ENCODE measurements around the gene NDST3.

NDST3 gene

GRCh38 chr4:117996891-117997290 is 37.4 kb upstream of the NDST3 start:
- Histone ChIP-seq H3K27me3 (ENCODE audit: control insufficient read depth, low read length) (no peaks in the 10 kb centered on the region), H4K20me1 (ENCODE audit: control insufficient read depth, insufficient read depth, low read depth, low read length) (no peaks in the 10 kb centered on the region), H3K9me2 (replicated peaks; ENCODE audit: control insufficient read depth, low read length) (no peaks in the 10 kb centered on the region), H3K27ac (ENCODE audit: low read depth, low read length) (no peak overlapping the region), H3K4me3 (ENCODE audit: low read length) (no peak overlapping the region), H3K4me2 (ENCODE audit: low read length) (no peak overlapping the region), H3K36me3 (ENCODE audit: control insufficient read depth, low read length) (no peaks in the 10 kb centered on the region), H3K79me2 (ENCODE audit: control insufficient read depth, low read length) (no peaks in the 10 kb centered on the region), H3F3A (ENCODE audit: control insufficient read depth, insufficient read depth) (no peaks in the 10 kb centered on the region), H3K4me1 (ENCODE audit: control insufficient read depth, low read length) (no peaks in the 10 kb centered on the region), H3K9me3 (ENCODE audit: control insufficient read depth, insufficient read depth, low read length) (no peaks in the 10 kb centered on the region)
- TF ChIP-seq EZH2phosphoT487 (IDR thresholded peaks at IDR 0.05; ENCODE audit: borderline replicate concordance, low read length), result no peak
- TF ChIP-seq, protein P1, sequence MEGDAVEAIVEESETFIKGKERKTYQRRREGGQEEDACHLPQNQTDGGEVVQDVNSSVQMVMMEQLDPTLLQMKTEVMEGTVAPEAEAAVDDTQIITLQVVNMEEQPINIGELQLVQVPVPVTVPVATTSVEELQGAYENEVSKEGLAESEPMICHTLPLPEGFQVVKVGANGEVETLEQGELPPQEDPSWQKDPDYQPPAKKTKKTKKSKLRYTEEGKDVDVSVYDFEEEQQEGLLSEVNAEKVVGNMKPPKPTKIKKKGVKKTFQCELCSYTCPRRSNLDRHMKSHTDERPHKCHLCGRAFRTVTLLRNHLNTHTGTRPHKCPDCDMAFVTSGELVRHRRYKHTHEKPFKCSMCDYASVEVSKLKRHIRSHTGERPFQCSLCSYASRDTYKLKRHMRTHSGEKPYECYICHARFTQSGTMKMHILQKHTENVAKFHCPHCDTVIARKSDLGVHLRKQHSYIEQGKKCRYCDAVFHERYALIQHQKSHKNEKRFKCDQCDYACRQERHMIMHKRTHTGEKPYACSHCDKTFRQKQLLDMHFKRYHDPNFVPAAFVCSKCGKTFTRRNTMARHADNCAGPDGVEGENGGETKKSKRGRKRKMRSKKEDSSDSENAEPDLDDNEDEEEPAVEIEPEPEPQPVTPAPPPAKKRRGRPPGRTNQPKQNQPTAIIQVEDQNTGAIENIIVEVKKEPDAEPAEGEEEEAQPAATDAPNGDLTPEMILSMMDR (IDR thresholded peaks at IDR 0.05; ENCODE audit: low read depth, low read length, poor library complexity, severe bottlenecking), result no peak

DNA sequence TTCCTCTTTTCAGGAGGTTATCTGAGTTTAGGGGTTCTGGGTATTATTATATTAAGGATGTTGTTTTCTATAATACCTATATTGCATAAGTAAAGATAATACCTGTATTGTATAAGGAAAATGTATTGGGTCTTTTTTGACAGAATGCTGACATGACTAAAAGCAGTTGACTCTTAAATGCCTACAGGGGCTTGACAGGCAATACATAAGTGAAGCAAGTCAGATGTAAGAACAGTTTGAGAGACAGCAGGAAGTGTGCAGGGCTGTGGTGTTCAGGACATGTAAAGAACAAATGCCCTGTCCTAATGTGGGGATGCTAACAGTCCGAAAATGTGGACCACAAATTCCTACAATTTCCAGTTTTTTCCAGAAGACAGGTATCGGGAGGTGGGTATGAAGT is 30.2 kb upstream of the NDST3 start:
- Histone ChIP-seq H3K4me3 (ENCODE audit: low read length) (no peak overlapping the region), H3K27ac (ENCODE audit: low read depth, low read length) (no peak overlapping the region), H3K36me3 (ENCODE audit: control insufficient read depth, low read length) (no peaks in the 10 kb centered on the region), H3K27me3 (ENCODE audit: control insufficient read depth, low read length) (no peaks in the 10 kb centered on the region), H3K79me2 (ENCODE audit: control insufficient read depth, low read length) (no peaks in the 10 kb centered on the region), H3K4me1 (ENCODE audit: control insufficient read depth, low read length) (no peaks in the 10 kb centered on the region), H4K20me1 (ENCODE audit: control insufficient read depth, insufficient read depth, low read depth, low read length) (no peaks in the 10 kb centered on the region), H3K9me3 (ENCODE audit: control insufficient read depth, insufficient read depth, low read length) (no peaks in the 10 kb centered on the region), H3K4me2 (ENCODE audit: low read length) (no peak overlapping the region), H3K9me2 (replicated peaks; ENCODE audit: control insufficient read depth, low read length) (no peaks in the 10 kb centered on the region), H3F3A (ENCODE audit: control insufficient read depth, insufficient read depth) (no peaks in the 10 kb centered on the region)
- TF ChIP-seq, protein P1 (IDR thresholded peaks at IDR 0.05; ENCODE audit: low read depth, low read length, poor library complexity, severe bottlenecking), result no peak
- TF ChIP-seq EZH2phosphoT487 (IDR thresholded peaks at IDR 0.05; ENCODE audit: borderline replicate concordance, low read length), result no peak

- Histone ChIP-seq H3K9me2 (replicated peaks; ENCODE audit: control insufficient read depth, low read length) (no peaks in the 10 kb centered on the region), H3K9me3 (ENCODE audit: control insufficient read depth, insufficient read depth, low read length) (no peaks in the 10 kb centered on the region), H3K27me3 (ENCODE audit: control insufficient read depth, low read length) (no peaks in the 10 kb centered on the region), H3K4me3 (ENCODE audit: low read length) (no peak overlapping the region), H3K36me3 (ENCODE audit: control insufficient read depth, low read length) (no peaks in the 10 kb centered on the region), H4K20me1 (ENCODE audit: control insufficient read depth, insufficient read depth, low read depth, low read length) (no peaks in the 10 kb centered on the region), H3K27ac (ENCODE audit: low read depth, low read length) (no peak overlapping the region), H3F3A (ENCODE audit: control insufficient read depth, insufficient read depth) (no peaks in the 10 kb centered on the region), H3K79me2 (ENCODE audit: control insufficient read depth, low read length) (no peaks in the 10 kb centered on the region), H3K4me1 (ENCODE audit: control insufficient read depth, low read length) (no peaks in the 10 kb centered on the region), H3K4me2 (ENCODE audit: low read length) (no peak overlapping the region)
- TF ChIP-seq, protein P1 (IDR thresholded peaks at IDR 0.05; ENCODE audit: low read depth, low read length, poor library complexity, severe bottlenecking), result no peak
- TF ChIP-seq EZH2phosphoT487 (IDR thresholded peaks at IDR 0.05; ENCODE audit: borderline replicate concordance, low read length), result no peak
Measured at GRCh38 chr4:118005883-118006282, 28.4 kb upstream of the NDST3 start.

DNA sequence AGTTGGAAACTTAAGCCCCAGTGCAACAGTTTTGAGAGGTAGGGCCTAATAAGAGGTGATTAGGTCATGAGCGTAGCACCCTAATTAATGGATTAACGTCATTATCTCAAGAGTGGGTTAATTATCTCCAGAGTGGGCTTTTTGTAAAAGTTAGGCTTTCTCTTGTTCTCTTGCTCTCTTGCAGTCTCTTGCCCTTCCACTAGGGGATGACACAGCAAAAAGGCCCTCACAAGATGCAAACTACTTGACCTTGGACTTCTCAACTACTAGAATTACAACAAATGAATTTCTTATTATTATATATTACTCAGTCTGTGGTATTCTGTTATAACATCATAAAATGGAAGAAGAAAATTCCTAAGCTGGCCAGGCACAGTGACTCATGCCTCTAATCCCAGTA is 22.1 kb upstream of the NDST3 start:
- H3K9me2 ChIP-seq (replicated peaks; ENCODE audit: control insufficient read depth, low read length), result no peaks in the 10 kb centered on the region
- H3F3A ChIP-seq (ENCODE audit: control insufficient read depth, insufficient read depth), result no peaks in the 10 kb centered on the region
- no peaks in the 10 kb centered on the region for H3K4me1 ChIP-seq (ENCODE audit: control insufficient read depth, low read length)
- H3K79me2 ChIP-seq (ENCODE audit: control insufficient read depth, low read length), result no peaks in the 10 kb centered on the region
- H4K20me1 ChIP-seq (ENCODE audit: control insufficient read depth, insufficient read depth, low read depth, low read length), result no peaks in the 10 kb centered on the region
- H3K36me3 ChIP-seq (ENCODE audit: control insufficient read depth, low read length), result no peaks in the 10 kb centered on the region
- no peaks in the 10 kb centered on the region for H3K27me3 ChIP-seq (ENCODE audit: control insufficient read depth, low read length)
- TF ChIP-seq, protein P1 (IDR thresholded peaks at IDR 0.05; ENCODE audit: low read depth, low read length, poor library complexity, severe bottlenecking), result no peak
- TF ChIP-seq EZH2phosphoT487 (IDR thresholded peaks at IDR 0.05; ENCODE audit: borderline replicate concordance, low read length), result no peak
- no peak overlapping the region for H3K4me3 ChIP-seq (ENCODE audit: low read length)
- no peak overlapping the region for H3K27ac ChIP-seq (ENCODE audit: low read depth, low read length)
- no peaks in the 10 kb centered on the region for H3K9me3 ChIP-seq (ENCODE audit: control insufficient read depth, insufficient read depth, low read length)
- H3K4me2 ChIP-seq (ENCODE audit: low read length), result no peak overlapping the region
